K562 (cell line): Measurements from ENCODE around the gene DOCK6.

Experiments used
- ATF2 ChIP-seq: sonication (generic); formaldehyde crosslinking; IDR thresholded peaks from 2 replicates; pipeline ENCODE4 v1.8.1; 2022; ENCODE audit warnings: missing genetic modification reagents
- CTCF ChIP-seq, 3 experiments: IDR thresholded peaks in 2 of 3; conservative IDR thresholded peaks in 1 of 3; 2 replicates each; pipeline ENCODE4 v1.5.1; 2011 to 2012; ENCODE audit warnings: low read length in 3 of 3, mild to moderate bottlenecking in 3 of 3, control low read depth in 2 of 3, improper control_type of control experiment in 1 of 3, inconsistent platforms in 1 of 3, low read depth in 1 of 3, mixed read lengths in 1 of 3, moderate library complexity in 1 of 3; ENCODE audit not compliant: insufficient read depth in 2 of 3
- EP300 ChIP-seq: IDR thresholded peaks from 2 replicates; pipeline ENCODE4 v1.6.1; 2012; ENCODE audit warnings: low read length, improper control_type of control experiment
- NR0B1 ChIP-seq: fragments of 450-650 bp; IDR thresholded peaks from one replicate; pipeline ENCODE4 v1.6.1; 2018; ENCODE audit warnings: mild to moderate bottlenecking, moderate library complexity; ENCODE audit not compliant: partially characterized antibody
- POLR2AphosphoS5 ChIP-seq: IDR thresholded peaks from 2 replicates; pipeline ENCODE4 v1.6.1; 2011; ENCODE audit warnings: mild to moderate bottlenecking, low read depth, low read length, moderate library complexity; ENCODE audit not compliant: control insufficient read depth, insufficient read depth

- TF ChIP-seq POLR2AphosphoS5 (no peak), CTCF (IDR thresholded peaks at IDR 0.05 in 2 of 3, conservative IDR thresholded peaks at IDR 0.05 in 1 of 3; ENCODE audit: insufficient read depth in 2 of 3, low read depth in 1 of 3, low read length in 3 of 3) (no peak), NR0B1 (no peak), ATF2 (no peak), EP300 (no peak)
These were observed 95.8 kb downstream of the DOCK6 start for GRCh38 chr19:11166281-11167142.
